K562 (cell line): ENCODE data around the gene ADAP1. TPM values are rescaled to one million over a fixed set of nuclear protein-coding genes. Genes with fewer than 3 reads are reported as not detected.
A peak's percentile ranks its signal among the peaks of the same experiment; 100 is the strongest.

Experiments used
- ATAC-seq: fragments of 200-7000 bp; cut with Tn5 transposase; 3 replicates; pipeline ENCODE4 v1.9.1; 2020; ENCODE audit warnings: moderate library complexity
- BruUV-seq: library from RNA; stranded (reverse); fragments of 400-500 nt; replicated peaks from 2 replicates; lab custom pipeline; 2021; lab: Mats Ljungman, UMichigan
- CTCF ChIA-PET: fragments of 300-600 bp; formaldehyde crosslinking; extraction: SDS; loops from one replicate; lab custom pipeline; 2021; ENCODE audit warnings: low intra/inter-chr PET ratio; lab: Yijun Ruan, JAX
- POLR2A ChIA-PET: fragments of 300-600, 350-650 bp; sonication (Branson Sonifier 250); formaldehyde crosslinking; extraction: SDS; loops from one replicate; lab custom pipeline; 2021; ENCODE audit warnings: antibody characterized with exemption, inconsistent platforms; lab: Yijun Ruan, JAX
- DNase-seq, 4 experiments: peaks; one replicate each; pipeline versions ENCODE4 v3.0.0 to v3.0.0-alpha.2; 2011 to 2018; ENCODE audit warnings: low spot score in 3 of 4, mixed read lengths in 3 of 4; ENCODE audit errors: extremely low read depth in 1 of 4
- FAIRE-seq: peaks from 2 replicates; lab custom pipeline; 2011; peaks lifted over from hg19 to GRCh38; lab: Jason Lieb, UNC
- H2AFZ ChIP-seq: 2 replicates; pipeline ENCODE4 v1.6.0; 2011; ENCODE audit warnings: low read depth, low read length, control low read depth, inconsistent platforms
- H3K27ac ChIP-seq: fragments of 200-600 bp; 3 replicates; pipeline ENCODE4 v1.8.0; 2011; ENCODE audit warnings: low read depth, mild to moderate bottlenecking, control low read depth, inconsistent platforms, low read length, moderate library complexity, mixed read lengths; ENCODE audit errors: extremely low read depth
- H3K27me3 ChIP-seq, 2 experiments: fragments of 300-600 bp in 1 of 2; 2 replicates in 1 of 2; 3 replicates in 1 of 2; pipeline versions ENCODE4 v1.6.0 to v1.8.0; 2011; ENCODE audit warnings: inconsistent platforms in 2 of 2, low read length in 2 of 2, mild to moderate bottlenecking in 1 of 2, mixed read lengths in 1 of 2, moderate library complexity in 1 of 2; ENCODE audit not compliant: control insufficient read depth in 2 of 2, insufficient read depth in 2 of 2
- H3K36me3 ChIP-seq: fragments of 300-600 bp; 3 replicates; pipeline ENCODE4 v1.8.0; 2011; ENCODE audit warnings: mild to moderate bottlenecking, low read length, inconsistent platforms; ENCODE audit not compliant: control insufficient read depth, insufficient read depth
- H3K4me1 ChIP-seq, 2 experiments: fragments of 200-600 bp in 1 of 2; replicated peaks in 1 of 2; 2 replicates in 1 of 2; 3 replicates in 1 of 2; pipeline versions ENCODE4 v1.5.1 to v1.8.0; 2011; ENCODE audit warnings: inconsistent platforms in 2 of 2, low read length in 2 of 2, mild to moderate bottlenecking in 1 of 2, mixed read lengths in 1 of 2, moderate library complexity in 1 of 2; ENCODE audit not compliant: control insufficient read depth in 2 of 2, insufficient read depth in 2 of 2
- H3K4me2 ChIP-seq: 2 replicates; pipeline ENCODE4 v1.6.1; 2011; ENCODE audit warnings: low read length, control low read depth, inconsistent platforms, mixed read lengths; ENCODE audit not compliant: insufficient read depth
- H3K4me3 ChIP-seq: fragments of 200-600 bp; sonication (generic), shearing (Covaris generic); 2 replicates; pipeline ENCODE4 v1.5.1; 2016; ENCODE audit warnings: control low read depth, inconsistent platforms
- H3K79me2 ChIP-seq: fragments of 200-600 bp; 3 replicates; pipeline ENCODE4 v1.8.0; 2011; ENCODE audit warnings: low read length, inconsistent platforms; ENCODE audit not compliant: control insufficient read depth, insufficient read depth
- H3K9ac ChIP-seq, 2 experiments: 2 replicates each; pipeline versions ENCODE4 v1.6.0 to v1.6.1; 2011; ENCODE audit warnings: low read depth in 2 of 2, low read length in 2 of 2, control low read depth in 1 of 2, inconsistent platforms in 1 of 2, mild to moderate bottlenecking in 1 of 2, mixed read lengths in 1 of 2; ENCODE audit not compliant: insufficient read depth in 1 of 2
- H3K9me1 ChIP-seq: one replicate; pipeline ENCODE4 v1.6.0; 2011; ENCODE audit warnings: inconsistent platforms, mild to moderate bottlenecking, low read length, moderate library complexity; ENCODE audit not compliant: control insufficient read depth, insufficient read depth
- H3K9me3 ChIP-seq: replicated peaks from 2 replicates; pipeline ENCODE4 v1.5.1; 2011; ENCODE audit warnings: low read depth, low read length, inconsistent platforms; ENCODE audit not compliant: control insufficient read depth, insufficient read depth
- H4K20me1 ChIP-seq: replicated peaks from 2 replicates; pipeline ENCODE4 v1.6.1; 2011; ENCODE audit warnings: low read length, inconsistent platforms, mixed read lengths; ENCODE audit not compliant: control insufficient read depth, insufficient read depth
- ARID2 ChIP-seq: fragments of 450-650 bp; IDR thresholded peaks from 2 replicates; pipeline ENCODE4 v1.6.1; 2017; ENCODE audit warnings: antibody characterized with exemption, mild to moderate bottlenecking
- ELF2 ChIP-seq: fragments of 250-450 bp; sonication (Bioruptor Pico); IDR thresholded peaks from 2 replicates; pipeline ENCODE4 v1.5.0; 2021; ENCODE audit warnings: mild to moderate bottlenecking
- NUFIP1 ChIP-seq: fragments of 450-650 bp; IDR thresholded peaks from 2 replicates; pipeline ENCODE4 v1.6.1; 2018; ENCODE audit not compliant: partially characterized antibody
- RUNX1 ChIP-seq: sonication (generic); IDR thresholded peaks from 2 replicates; pipeline ENCODE4 v1.6.1; 2016; ENCODE audit warnings: antibody characterized with exemption, low read depth
- ZNF140 ChIP-seq: fragments of 250-450 bp; sonication (Bioruptor Pico); IDR thresholded peaks from 2 replicates; pipeline ENCODE4 v1.8.0; 2021; ENCODE audit warnings: moderate library complexity, mild to moderate bottlenecking, inconsistent platforms
- ZNF239 ChIP-seq: fragments of 250-450 bp; sonication (Bioruptor Pico); IDR thresholded peaks from 2 replicates; pipeline ENCODE4 v1.4.0; 2020; ENCODE audit warnings: mild to moderate bottlenecking
- ZSCAN29 ChIP-seq: fragments of 450-650 bp; IDR thresholded peaks from 2 replicates; pipeline ENCODE4 v1.6.1; 2017
- WGBS: fragments of 100-300 bp; shearing (Covaris generic); methylation state at CpG from one replicate; pipeline ENCODE4 v1.1.6; 2016; ENCODE audit warnings: low coverage, mixed read lengths; ENCODE audit not compliant: insufficient coverage; ENCODE audit errors: missing lambda C conversion rate; 5-methylcytosine and 5-hydroxymethylcytosine counted together
- in situ Hi-C: fragments of 300-500 bp; cut with MboI; formaldehyde crosslinking; loops from 4 replicates; pipeline ENCODE4 v1.15.0; 2018; ENCODE audit warnings: inconsistent platforms, mixed read lengths
- intact Hi-C: fragments of 100-400 bp; cut with micrococcal nuclease; formaldehyde crosslinking; loops from 2 replicates; pipeline ENCODE4 v1.14.2; 2022
- polyA plus RNA-seq, 8 experiments: library from polyadenylated mRNA; depleted of rRNA in 4 of 8; stranded (reverse) in 5 of 8; unstranded in 3 of 8; fragments of >200 nt; fragmentation: Nextera tagmentation in 2 of 8; fragmentation: Illumina TruSeq in 1 of 8; extraction: Ambion mirVana in 2 of 8; extraction: Trizol in 1 of 8; gene quantifications; 2 replicates each; pipeline versions ENCODE4 v1.2.1 to v1.2.3, GENCODE V29; 2011 to 2014; ENCODE audit warnings: inconsistent platforms in 1 of 8, missing spikeins in 1 of 8
- total RNA-seq, 7 experiments: library from RNA; depleted of rRNA in 6 of 7; stranded (reverse); fragments of >200 nt in 6 of 7; fragmentation: Illumina TruSeq in 2 of 7; extraction: Trizol in 2 of 7; gene quantifications; 2 replicates each; pipeline versions ENCODE4 v1.2.1 to v1.2.3, GENCODE V29; 2011 to 2021; ENCODE audit warnings: low replicate concordance in 1 of 7

Gene ADAP1
- total and polyA plus RNA-seq, 9 of the 15 experiments (the other 6 are each of a cell fraction or from before 2014, with no cell fraction given): 0.27 to 1.4 (median 0.52) TPM; not detected in 3

- TF ChIP-seq ZNF140 (CRISPR knock-in tag) (no peak), ARID2 (no peak), ELF2 (CRISPR knock-in tag) (no peak), ZSCAN29 (no peak), NUFIP1 (no peak), ZNF239 (CRISPR knock-in tag) (no peak), RUNX1 (no peak)
- TF ChIP-seq, all 486 proteins: peak for 0
- Histone ChIP-seq H3K4me2 (no peak overlapping the region), H3K27ac (no peak overlapping the region), H3K36me3 (no peaks in the 10 kb centered on the region), H3K4me3 (no peak overlapping the region), H2AFZ (no peak overlapping the region), H4K20me1 (no peaks in the 10 kb centered on the region), H3K9me3 (peaks cover 8% of the 10 kb centered on the region), H3K27me3 (peaks cover 0 to 18% of the 10 kb centered on the region in 2 experiments; a peak in 2 of 5 replicates), H3K9ac (peak overlapping the region in 1 of 2 experiments; percentile 52; a peak in 1 of 4 replicates), H3K9me1 (no peaks in the 10 kb centered on the region), H3K4me1 (peaks cover 0 to 28% of the 10 kb centered on the region in 2 experiments; a peak in 2 of 5 replicates), H3K79me2 (no peaks in the 10 kb centered on the region)
- CTCF ChIA-PET: no interaction called here
- ATAC-seq: no peak
- in situ Hi-C loops: no loop called here
- intact Hi-C loops: no loop called here
- no TSS peak for BruUV-seq
- 56% methylated on average over 19 of the region's 27 CpGs for WGBS
- no peak for DNase-seq
- POLR2A ChIA-PET: no interaction called here
- FAIRE-seq: no peak
These were observed 15.8 kb downstream of the ADAP1 start for GRCh38 chr7:938546-939185.
